Measurements from ENCODE around the gene PIGK.
"Not testable (repeated sequence)": the region's sequence is repeated elsewhere in the genome, so short reads cannot be mapped to it uniquely, and the experiment has no call there.

The PIGK gene

GRCh38 chr1:77200806-77201205 is 18.4 kb downstream of the PIGK start:
- H3K27ac ChIP-seq: no peak overlapping the region
- ChIA-PET POLR2A (ENCODE audit: low non-redundant PET) (no interaction called here), CTCF (no interaction called here)
- no peak for TF ChIP-seq CTCF (conservative IDR thresholded peaks at IDR 0.05; ENCODE audit: low read depth)
- no peak for DNase-seq (ENCODE audit: low spot score)

- CTCF ChIA-PET: no interaction called here
- TF ChIP-seq CTCF (conservative IDR thresholded peaks at IDR 0.05; ENCODE audit: low read depth): no peak
- H3K27ac ChIP-seq: no peak overlapping the region
- POLR2A ChIA-PET (ENCODE audit: low non-redundant PET): no interaction called here
- DNase-seq (ENCODE audit: low spot score): no peak
These were observed 18.9 kb downstream of the PIGK start for GRCh38 chr1:77200293-77200692.

- no peak overlapping the region for H3K27ac ChIP-seq
- no peak for TF ChIP-seq CTCF (conservative IDR thresholded peaks at IDR 0.05; ENCODE audit: low read depth)
- POLR2A ChIA-PET (ENCODE audit: low non-redundant PET): no interaction called here
- no peak for DNase-seq (ENCODE audit: low spot score)
- CTCF ChIA-PET: no interaction called here
These were observed 21.9 kb downstream of the PIGK start for GRCh38 chr1:77197351-77197750.

GRCh38 chr1:77193951-77194350 is 25.3 kb downstream of the PIGK start:
- ChIA-PET CTCF (interaction anchor here (0.6 kb wide), 1 partner anchor 19 kb away, joined by 3 read pairs; no protein-coding TSS in a partner anchor), POLR2A (ENCODE audit: low non-redundant PET) (no interaction called here)

GRCh38 chr1:77188770-77189169 is 30.5 kb downstream of the PIGK start:
- no peak overlapping the region for H3K27ac ChIP-seq
- TF ChIP-seq CTCF (conservative IDR thresholded peaks at IDR 0.05; ENCODE audit: low read depth): no peak
- ChIA-PET POLR2A (ENCODE audit: low non-redundant PET) (no interaction called here), CTCF (no interaction called here)
- DNase-seq (ENCODE audit: low spot score): no peak

More at GRCh38 chr1:77193951-77194350, 25.3 kb downstream of the PIGK start:
- DNase-seq (ENCODE audit: low spot score): no peak
- no peak for TF ChIP-seq CTCF (conservative IDR thresholded peaks at IDR 0.05; ENCODE audit: low read depth)
- H3K27ac ChIP-seq: no peak overlapping the region

GRCh38 chr1:77186907-77187306 is 32.3 kb downstream of the PIGK start:
- POLR2A ChIA-PET (ENCODE audit: low non-redundant PET); DNase-seq (ENCODE audit: low spot score); CTCF ChIA-PET; H3K27ac ChIP-seq: not testable (repeated sequence)

- ChIA-PET CTCF (no interaction called here), POLR2A (ENCODE audit: low non-redundant PET) (no interaction called here)
- no peak for TF ChIP-seq CTCF (conservative IDR thresholded peaks at IDR 0.05; ENCODE audit: low read depth)
- DNase-seq (ENCODE audit: low spot score): no peak
- H3K27ac ChIP-seq: no peak overlapping the region
These were observed 37.1 kb downstream of the PIGK start for GRCh38 chr1:77182083-77182482.
